GM18517 (cell line): ENCODE measurements around the gene MEIS1.

Experiments used
- ATAC-seq: cut with Tn5 transposase; IDR thresholded peaks from one replicate; pipeline ENCODE4 v1.9.1; 2021; ENCODE audit warnings: mild to moderate bottlenecking, moderate library complexity; ENCODE audit not compliant: unreplicated experiment

The MEIS1 gene

GRCh38 chr2:66431846-66432587 lies 2.9 kb upstream of the MEIS1 start:
- ATAC-seq = no peak

DNA sequence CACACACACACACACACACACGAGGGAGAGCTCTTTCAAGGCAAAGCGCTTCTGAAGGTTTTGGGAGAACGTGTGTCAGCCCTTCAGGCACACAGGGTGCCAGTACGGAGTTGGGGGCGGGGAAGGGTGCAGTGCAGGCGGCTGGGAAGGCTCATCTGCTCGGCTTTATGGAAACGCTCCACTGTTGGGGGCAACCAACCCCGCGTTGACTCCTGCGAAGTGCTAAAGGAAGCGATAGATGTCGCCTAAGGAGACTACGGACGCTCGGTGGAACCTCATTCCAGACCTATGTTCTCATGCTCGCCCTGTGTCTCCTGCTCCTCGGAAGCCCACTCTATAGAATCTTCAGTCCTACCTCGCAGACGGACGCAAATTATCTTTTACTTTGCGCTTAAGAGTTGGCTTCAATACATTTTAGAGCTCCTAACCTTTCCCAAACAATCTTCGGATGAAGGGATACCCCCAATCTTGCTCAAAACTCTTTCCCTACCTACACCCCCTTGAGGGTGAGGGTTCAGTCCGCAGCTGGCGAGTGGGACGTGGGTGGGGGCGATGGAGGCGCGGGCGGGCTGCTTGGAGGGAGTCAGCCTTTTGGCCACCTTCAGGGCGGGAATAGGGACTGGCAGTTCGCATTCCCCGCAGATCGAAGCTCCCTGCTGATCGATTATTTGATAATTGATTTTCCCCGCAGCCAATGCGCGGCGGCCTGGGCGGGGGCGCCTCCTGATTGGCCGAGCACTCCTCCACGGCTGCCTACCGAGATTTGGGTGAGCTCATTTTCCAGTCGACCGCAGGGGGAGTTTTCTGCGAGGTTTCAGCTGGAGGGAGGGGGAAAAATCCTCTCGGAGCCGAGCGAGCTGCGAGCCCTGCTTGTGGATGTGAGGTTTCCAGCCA lies 1.9 kb upstream of the MEIS1 start:
- ATAC-seq = no peak

- ATAC-seq = no peak
These were observed 1.3 kb upstream of the MEIS1 start for GRCh38 chr2:66433695-66433944.

- no peak for ATAC-seq
These were observed 813 bp upstream of the MEIS1 start for GRCh38 chr2:66433945-66434678.

GRCh38 chr2:66435549-66435875 lies 587 bp downstream of the MEIS1 start:
- no peak for ATAC-seq

DNA sequence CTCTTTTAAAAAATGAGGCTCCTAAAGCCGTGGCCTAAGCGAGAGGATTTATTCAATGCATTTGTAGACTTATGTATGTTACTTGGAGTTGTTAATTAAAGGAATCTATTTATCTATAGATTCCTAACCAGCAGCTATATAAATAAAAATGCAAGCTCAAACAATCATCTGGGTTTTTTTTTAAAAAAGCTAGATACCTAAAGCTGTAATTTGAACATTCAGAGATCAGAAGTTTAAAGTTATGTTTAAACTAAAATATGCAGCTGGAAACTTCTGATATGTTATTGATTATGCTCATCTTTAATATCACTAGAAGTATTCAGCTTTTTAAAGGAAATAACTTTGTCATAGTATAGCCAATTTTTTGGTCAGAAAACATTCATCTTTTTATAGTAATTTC lies 1.0 kb downstream of the MEIS1 start:
- ATAC-seq = no peak

DNA sequence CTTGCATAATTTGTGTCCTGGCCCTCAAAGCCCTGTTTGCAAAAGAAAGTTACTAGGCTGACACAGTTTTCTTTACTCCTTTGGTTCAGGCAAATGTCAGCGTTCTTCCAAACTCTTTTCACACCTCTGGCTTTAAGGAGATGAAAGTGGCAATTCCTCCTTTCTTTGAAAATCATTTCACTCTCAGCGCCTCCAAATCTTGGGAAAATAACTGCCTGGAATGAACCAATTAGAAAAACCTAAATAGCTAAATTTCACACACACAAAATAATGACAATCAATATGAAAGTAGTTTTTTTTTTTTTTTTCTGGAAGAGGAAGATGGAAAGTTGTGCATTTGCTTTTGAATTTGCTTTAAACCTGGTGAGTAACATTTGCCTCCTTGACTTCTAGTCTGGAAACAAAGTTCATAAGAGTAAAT lies 1.7 kb downstream of the MEIS1 start:
- no peak for ATAC-seq

DNA sequence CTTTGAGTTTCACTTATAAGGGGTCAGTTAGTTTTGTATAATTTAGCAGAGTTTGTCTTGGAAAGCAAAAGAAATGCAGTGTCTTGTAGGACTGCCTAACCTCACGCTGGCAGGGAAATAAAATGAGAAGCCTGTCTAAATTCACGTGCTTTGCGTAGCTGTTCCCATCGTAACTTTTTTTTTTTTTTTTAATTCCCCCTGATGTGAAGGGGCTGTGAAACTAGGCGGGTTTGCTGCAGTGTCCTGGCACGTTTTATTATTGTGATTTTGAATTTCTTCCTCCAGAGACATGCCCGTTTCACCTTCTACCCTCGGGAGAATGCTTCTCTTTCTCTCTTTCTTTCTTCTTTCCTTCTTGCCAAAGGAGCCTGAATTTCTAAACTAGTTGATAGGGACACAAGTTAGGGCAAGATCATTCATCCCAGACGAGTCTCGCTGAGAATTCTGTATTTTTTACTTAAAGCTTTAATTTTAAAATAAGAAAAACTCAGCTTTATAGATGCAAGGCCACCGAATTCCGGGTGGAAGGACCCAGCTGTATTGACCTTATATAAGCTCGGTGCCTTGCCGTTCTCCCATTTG lies 2.3 kb downstream of the MEIS1 start:
- ATAC-seq = no peak

DNA sequence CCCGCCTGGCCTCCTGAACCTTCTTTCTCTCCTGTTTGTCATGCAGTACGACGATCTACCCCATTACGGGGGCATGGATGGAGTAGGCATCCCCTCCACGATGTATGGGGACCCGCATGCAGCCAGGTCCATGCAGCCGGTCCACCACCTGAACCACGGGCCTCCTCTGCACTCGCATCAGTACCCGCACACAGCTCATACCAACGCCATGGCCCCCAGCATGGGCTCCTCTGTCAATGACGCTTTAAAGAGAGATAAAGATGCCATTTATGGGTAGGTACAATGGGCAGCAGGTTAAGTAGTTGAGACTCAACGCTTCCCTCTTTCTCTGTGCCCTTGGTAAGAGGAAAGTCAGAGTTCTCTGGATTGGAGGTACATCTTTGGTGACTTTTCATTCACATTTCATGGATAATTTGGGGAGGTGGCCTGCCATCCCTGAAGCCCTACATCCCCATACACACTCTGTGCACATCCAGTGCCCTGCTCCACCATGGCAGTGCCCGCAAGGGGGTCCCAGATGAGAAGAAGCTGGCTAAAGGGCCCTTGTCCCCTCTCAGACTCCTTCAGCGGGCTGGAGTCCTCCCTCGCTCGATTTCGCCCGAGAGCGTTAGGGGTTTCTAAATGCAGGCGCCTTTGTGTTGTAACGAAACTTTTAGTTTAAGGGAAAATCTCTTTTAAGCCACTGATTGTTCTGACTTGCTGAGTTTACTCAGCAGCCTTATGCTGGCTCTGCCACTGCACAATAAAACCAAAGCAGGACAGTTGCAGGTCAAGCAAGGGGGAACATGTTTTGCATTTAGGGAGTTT lies 3.0 kb downstream of the MEIS1 start:
- ATAC-seq = no peak

- no peak for ATAC-seq
These were observed 3.5 kb downstream of the MEIS1 start for GRCh38 chr2:66438498-66438833.

GRCh38 chr2:66438891-66439811 lies 4.2 kb downstream of the MEIS1 start:
- no peak for ATAC-seq

GRCh38 chr2:66439812-66440542 lies 5.1 kb downstream of the MEIS1 start:
- ATAC-seq = no peak

DNA sequence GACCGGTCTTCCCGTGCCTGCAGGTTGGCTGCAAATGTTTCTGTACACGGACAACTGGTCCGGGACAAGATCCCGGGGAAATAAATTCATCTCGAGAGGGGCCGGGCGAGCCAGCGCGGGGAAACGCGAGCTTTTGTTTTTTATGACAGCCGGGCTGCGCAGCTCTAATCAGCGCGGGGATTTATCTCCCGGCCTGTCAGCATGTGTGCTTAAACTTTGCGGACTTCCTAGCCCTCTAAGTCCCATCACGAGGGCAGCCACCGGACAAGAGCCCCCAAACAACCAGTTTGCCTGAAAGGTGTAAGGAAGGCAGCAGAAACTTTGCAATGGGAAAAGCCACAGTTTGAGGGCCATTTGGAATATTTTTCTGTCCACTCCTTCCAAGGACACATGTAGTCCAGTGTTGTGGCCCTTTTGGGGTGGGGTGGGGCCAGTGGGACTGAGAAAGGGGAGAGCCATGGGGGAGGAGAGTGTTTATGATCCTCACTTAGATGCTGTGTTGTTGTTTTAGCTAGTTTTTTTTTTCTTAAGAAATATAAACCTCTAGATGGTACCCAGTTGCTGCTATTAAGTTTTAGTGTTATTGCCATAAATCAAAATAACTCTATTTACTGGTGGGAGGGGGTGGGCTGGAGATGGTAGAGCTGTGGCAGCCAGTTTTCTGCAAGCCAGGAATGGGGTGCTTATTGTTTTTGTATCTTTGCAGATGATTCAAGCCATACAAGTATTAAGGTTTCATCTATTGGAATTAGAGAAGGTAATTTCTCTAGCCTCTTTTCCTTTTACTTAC lies 6.0 kb downstream of the MEIS1 start:
- ATAC-seq = no peak

DNA sequence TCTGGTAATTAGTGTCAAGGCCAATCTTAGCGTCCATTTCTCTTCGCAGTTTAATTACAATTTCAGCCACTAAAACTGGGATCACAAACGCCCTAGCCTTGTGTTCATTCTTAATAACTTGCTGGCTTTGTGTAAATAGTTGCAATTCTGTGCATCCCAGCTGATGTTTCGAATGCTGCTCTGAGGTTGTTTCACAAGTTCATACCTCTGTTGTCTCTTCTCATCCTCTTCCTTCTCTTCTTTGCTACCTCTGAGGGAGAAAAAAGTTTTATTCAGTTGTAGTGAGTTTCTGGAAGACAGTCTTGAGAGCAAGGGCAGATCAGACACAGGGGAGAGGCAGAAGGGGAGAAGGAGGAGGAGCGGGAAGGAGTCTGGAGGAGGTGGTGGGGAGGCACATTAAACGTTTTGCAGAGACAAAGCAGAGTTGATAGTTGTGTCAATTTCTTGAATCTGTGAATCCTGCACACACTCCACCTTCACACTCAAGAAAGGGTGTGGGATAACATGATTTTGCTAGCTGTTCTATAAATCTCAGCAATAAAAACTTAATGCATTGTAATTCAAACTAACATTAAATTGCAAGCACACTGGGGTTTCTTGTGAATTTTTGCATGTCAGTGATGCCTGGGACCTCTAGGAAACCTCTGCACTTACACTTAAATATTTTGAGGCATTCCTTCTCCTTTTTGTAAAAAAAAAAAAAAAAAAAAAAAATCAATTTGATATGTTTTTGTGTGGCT lies 6.8 kb downstream of the MEIS1 start:
- no peak for ATAC-seq

- no peak for ATAC-seq
These were observed 7.7 kb downstream of the MEIS1 start for GRCh38 chr2:66442516-66443185.

- ATAC-seq = no peak
These were observed 8.5 kb downstream of the MEIS1 start for GRCh38 chr2:66443186-66443978.
